NB4 (cell line): ENCODE measurements around the gene ZNF629.

ENCODE experiments used
- DNase-seq: peaks from one replicate; pipeline ENCODE4 v3.0.0; 2010; ENCODE audit warnings: low read depth
- H3K4me3 ChIP-seq: one replicate; pipeline ENCODE4 v1.5.1; 2011; ENCODE audit warnings: mild to moderate bottlenecking, low read depth, low read length, moderate library complexity
- MYC ChIP-seq: IDR thresholded peaks from 2 replicates; pipeline ENCODE4 v1.6.1; 2011; ENCODE audit warnings: low read depth, low read length
- POLR2A ChIP-seq: IDR thresholded peaks from 2 replicates; pipeline ENCODE4 v1.6.1; 2011; ENCODE audit warnings: mild to moderate bottlenecking; ENCODE audit not compliant: insufficient read length; ENCODE audit errors: extremely low read depth
- TF ChIP-seq, protein P1 (sequence below): IDR thresholded peaks from 2 replicates; pipeline ENCODE4 v1.6.1; 2011; ENCODE audit warnings: low read depth, low read length
- TF ChIP-seq, protein P2 (sequence below): IDR thresholded peaks from one replicate; pipeline ENCODE4 v1.5.1; 2012; ENCODE audit warnings: low read depth, low read length

ZNF629 gene

DNA sequence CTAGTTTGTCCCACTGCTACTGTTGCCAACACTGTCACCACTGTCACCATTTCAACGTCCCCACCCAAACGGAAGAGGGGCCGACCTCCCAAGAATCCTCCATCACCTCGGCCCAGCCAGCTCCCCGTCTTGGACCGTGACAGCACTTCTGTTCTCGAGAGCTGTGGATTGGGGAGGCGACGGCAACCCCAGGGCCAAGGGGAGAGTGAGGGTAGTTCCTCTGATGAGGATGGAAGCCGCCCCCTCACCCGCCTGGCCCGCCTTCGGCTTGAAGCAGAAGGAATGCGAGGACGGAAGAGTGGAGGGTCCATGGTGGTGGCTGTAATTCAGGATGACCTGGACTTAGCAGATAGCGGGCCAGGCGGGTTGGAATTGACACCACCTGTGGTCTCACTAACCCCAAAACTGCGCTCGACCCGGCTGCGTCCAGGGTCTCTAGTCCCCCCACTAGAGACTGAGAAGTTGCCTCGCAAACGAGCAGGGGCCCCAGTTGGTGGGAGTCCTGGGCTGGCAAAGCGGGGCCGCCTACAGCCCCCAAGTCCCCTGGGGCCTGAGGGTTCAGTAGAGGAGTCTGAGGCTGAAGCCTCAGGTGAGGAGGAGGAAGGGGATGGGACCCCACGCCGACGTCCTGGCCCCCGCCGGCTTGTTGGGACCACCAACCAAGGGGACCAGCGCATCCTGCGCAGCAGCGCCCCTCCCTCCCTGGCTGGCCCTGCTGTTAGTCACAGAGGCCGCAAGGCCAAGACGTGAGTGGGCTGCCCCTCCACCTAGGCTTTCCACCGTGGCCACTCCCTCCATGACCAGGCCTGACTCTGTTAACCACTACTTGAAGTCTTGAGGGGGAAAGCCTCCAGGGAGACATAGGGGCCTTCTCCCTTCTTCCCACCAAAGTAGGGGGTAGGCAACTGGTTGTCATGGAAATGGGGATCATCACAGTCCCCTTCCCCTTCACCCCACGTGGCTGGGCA, 47.7 kb downstream of the ZNF629 start:
- no peak for TF ChIP-seq MYC
- no peak for TF ChIP-seq POLR2A
- TF ChIP-seq, protein P1, sequence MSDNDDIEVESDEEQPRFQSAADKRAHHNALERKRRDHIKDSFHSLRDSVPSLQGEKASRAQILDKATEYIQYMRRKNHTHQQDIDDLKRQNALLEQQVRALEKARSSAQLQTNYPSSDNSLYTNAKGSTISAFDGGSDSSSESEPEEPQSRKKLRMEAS = no peak
- TF ChIP-seq, protein P2, sequence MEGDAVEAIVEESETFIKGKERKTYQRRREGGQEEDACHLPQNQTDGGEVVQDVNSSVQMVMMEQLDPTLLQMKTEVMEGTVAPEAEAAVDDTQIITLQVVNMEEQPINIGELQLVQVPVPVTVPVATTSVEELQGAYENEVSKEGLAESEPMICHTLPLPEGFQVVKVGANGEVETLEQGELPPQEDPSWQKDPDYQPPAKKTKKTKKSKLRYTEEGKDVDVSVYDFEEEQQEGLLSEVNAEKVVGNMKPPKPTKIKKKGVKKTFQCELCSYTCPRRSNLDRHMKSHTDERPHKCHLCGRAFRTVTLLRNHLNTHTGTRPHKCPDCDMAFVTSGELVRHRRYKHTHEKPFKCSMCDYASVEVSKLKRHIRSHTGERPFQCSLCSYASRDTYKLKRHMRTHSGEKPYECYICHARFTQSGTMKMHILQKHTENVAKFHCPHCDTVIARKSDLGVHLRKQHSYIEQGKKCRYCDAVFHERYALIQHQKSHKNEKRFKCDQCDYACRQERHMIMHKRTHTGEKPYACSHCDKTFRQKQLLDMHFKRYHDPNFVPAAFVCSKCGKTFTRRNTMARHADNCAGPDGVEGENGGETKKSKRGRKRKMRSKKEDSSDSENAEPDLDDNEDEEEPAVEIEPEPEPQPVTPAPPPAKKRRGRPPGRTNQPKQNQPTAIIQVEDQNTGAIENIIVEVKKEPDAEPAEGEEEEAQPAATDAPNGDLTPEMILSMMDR = no peak
- H3K4me3 ChIP-seq = no peak overlapping the region
- no peak for DNase-seq

DNA sequence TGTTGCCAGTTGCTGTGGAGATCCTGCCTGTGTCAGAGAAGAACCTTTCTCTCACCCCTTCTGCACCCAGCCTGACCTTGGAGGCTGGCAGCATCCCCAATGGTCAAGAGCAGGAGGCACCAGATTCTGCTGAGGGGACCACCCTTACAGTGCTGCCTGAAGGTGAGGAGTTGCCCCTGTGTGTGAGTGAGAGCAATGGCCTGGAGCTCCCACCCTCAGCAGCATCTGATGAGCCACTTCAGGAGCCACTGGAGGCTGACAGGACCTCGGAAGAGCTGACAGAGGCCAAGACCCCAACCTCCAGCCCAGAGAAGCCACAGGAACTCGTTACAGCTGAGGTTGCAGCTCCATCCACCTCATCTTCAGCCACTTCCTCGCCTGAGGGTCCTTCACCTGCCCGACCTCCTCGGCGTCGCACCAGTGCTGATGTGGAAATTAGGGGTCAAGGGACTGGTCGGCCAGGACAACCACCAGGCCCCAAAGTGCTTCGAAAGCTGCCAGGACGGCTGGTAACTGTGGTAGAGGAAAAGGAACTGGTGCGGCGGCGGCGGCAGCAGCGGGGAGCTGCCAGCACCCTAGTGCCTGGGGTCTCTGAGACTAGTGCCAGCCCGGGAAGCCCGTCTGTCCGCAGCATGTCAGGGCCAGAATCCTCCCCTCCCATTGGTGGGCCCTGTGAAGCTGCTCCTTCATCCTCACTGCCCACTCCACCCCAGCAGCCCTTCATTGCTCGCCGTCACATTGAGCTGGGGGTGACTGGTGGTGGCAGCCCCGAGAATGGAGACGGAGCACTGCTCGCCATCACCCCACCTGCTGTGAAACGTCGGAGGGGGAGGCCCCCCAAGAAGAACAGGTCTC, 49.0 kb downstream of the ZNF629 start:
- DNase-seq = no peak
- TF ChIP-seq, protein P2 = no peak
- no peak for TF ChIP-seq POLR2A
- TF ChIP-seq MYC = no peak
- TF ChIP-seq, protein P1 = no peak
- H3K4me3 ChIP-seq = no peak overlapping the region

DNA sequence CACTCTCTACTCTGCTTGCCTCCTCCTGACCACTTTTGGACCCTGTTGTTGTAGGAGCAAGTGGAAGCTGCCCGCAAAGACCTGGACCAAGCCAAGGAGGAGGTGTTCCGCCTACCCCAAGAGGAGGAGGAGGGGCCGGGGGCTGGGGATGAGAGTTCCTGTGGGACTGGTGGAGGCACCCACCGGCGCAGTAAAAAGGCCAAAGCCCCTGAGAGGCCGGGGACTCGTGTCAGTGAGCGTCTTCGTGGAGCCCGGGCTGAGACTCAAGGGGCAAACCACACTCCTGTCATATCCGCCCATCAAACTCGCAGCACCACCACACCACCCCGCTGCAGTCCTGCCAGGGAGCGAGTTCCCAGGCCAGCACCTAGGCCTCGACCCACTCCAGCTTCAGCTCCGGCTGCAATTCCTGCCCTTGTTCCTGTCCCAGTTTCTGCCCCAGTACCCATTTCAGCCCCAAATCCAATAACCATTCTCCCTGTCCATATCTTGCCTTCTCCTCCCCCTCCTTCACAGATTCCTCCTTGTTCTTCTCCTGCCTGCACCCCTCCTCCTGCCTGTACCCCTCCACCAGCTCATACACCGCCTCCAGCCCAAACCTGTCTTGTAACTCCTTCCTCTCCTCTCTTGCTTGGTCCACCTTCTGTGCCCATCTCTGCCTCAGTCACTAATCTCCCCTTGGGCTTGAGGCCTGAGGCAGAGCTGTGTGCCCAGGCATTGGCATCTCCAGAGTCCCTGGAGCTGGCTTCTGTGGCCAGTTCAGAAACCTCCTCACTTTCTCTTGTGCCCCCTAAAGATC, 49.8 kb downstream of the ZNF629 start:
- TF ChIP-seq, protein P2 = no peak
- no peak for TF ChIP-seq POLR2A
- TF ChIP-seq MYC = no peak
- TF ChIP-seq, protein P1 = no peak

DNA sequence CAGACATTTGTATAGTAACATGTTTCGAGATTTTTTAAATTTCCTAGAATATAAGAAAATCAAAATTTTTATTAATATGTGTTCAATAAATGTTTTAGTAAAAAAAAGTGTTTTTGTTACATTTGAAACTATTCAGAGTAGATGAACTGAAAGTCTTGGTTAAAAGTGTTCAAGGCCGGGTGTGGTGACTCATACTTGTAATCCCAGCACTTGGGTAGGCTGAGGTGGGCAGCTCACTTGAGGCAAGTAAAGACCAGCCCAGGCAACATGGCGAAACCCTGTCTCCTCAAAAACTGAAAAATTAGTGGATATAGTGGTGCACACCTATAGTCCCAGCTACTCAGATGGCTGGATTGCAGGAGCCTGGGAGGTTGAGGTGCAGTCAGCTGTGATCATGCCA, 55.6 kb downstream of the ZNF629 start:
- no peak for DNase-seq
- no peak overlapping the region for H3K4me3 ChIP-seq
- TF ChIP-seq, protein P1 = no peak
- no peak for TF ChIP-seq POLR2A
- TF ChIP-seq, protein P2 = no peak
- no peak for TF ChIP-seq MYC

More for the DNA sequence above, 49.8 kb downstream of the ZNF629 start:
- no peak for DNase-seq
- no peak overlapping the region for H3K4me3 ChIP-seq
